Measurements from ENCODE around the gene LYVE1.

DNA sequence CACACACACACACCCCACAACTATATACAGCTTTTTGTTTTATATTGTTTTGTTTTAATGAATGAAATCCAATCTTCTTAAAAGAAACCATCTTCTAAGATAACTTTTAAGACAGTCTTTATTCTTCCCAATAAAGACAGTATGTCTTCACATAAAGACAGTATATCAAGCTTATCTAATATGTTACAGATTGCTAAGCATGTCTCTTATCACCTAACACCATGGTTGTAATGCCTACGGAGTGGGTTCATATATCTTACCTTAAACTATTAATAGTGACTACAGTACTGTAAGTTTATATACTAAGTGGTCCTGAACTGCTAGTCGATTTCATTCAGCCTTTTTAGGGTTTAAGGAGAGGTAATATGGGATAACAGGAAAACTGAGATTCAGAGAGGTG lies 35.9 kb downstream of the LYVE1 start:
- TF ChIP-seq, protein P1, sequence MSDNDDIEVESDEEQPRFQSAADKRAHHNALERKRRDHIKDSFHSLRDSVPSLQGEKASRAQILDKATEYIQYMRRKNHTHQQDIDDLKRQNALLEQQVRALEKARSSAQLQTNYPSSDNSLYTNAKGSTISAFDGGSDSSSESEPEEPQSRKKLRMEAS (IDR thresholded peaks at IDR 0.05) = no peak
- TF ChIP-seq ZNF138 (CRISPR knock-in tag; IDR thresholded peaks at IDR 0.05; ENCODE audit: low read depth) (no peak), MBD4 (IDR thresholded peaks at IDR 0.05; ENCODE audit: borderline replicate concordance, low read length) (no peak)

All from HepG2 (cell line).